Mucosa of stomach (tissue), 1 donor: ENCODE results near the gene AK5.

Experiments
- H3K27me3 ChIP-seq: one replicate; pipeline ENCODE4 v1.7.0; 2013; ENCODE audit warnings: mild to moderate bottlenecking, low read length; ENCODE audit not compliant: control insufficient read depth, insufficient read depth
- H3K36me3 ChIP-seq: one replicate; pipeline ENCODE4 v1.7.0; 2013; ENCODE audit warnings: low read length; ENCODE audit not compliant: control insufficient read depth, insufficient read depth
- H3K4me1 ChIP-seq: one replicate; pipeline ENCODE4 v1.7.0; 2013; ENCODE audit warnings: mild to moderate bottlenecking, low read length; ENCODE audit not compliant: control insufficient read depth, insufficient read depth
- H3K4me3 ChIP-seq: one replicate; pipeline ENCODE4 v1.7.0; 2013; ENCODE audit warnings: low read length
- H3K9ac ChIP-seq: one replicate; pipeline ENCODE4 v1.7.0; 2013; ENCODE audit warnings: mild to moderate bottlenecking, low read length, moderate library complexity
- H3K9me3 ChIP-seq: one replicate; pipeline ENCODE4 v1.7.0; 2013; ENCODE audit warnings: mild to moderate bottlenecking, low read length, moderate library complexity; ENCODE audit not compliant: control insufficient read depth
- donor health status: Pancreatic carcinoma.

The AK5 gene

GRCh38 chr1:77271852-77272580, 9.8 kb upstream of the AK5 start:
- H3K9ac ChIP-seq = no peak overlapping the region
- no peak overlapping the region for H3K4me3 ChIP-seq
- no peaks in the 10 kb centered on the region for H3K36me3 ChIP-seq
- no peaks in the 10 kb centered on the region for H3K9me3 ChIP-seq
- peaks cover 5% of the 10 kb centered on the region for H3K27me3 ChIP-seq
- no peaks in the 10 kb centered on the region for H3K4me1 ChIP-seq

DNA sequence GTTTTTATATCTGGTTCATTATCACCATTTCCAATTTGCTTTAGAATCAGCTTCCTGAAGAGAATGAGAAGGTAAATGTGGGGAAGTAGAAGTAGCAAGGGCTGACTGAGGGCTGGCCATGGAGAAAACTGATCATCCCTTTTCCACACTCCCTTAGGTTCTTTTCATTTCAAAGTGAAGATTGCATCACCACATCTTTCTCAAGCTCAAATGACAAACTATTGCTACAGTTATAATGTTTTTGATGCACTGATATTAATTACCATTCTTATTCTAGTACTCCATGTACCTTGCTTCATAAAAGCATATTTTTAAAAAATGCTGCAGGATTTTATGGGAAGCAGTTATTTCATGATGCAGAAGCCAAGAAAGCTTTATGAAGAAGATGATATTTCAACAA, 7.9 kb upstream of the AK5 start:
- no peaks in the 10 kb centered on the region for H3K4me1 ChIP-seq
- no peaks in the 10 kb centered on the region for H3K9me3 ChIP-seq
- no peak overlapping the region for H3K4me3 ChIP-seq
- H3K9ac ChIP-seq = no peak overlapping the region
- peaks cover 5% of the 10 kb centered on the region for H3K27me3 ChIP-seq
- no peaks in the 10 kb centered on the region for H3K36me3 ChIP-seq

DNA sequence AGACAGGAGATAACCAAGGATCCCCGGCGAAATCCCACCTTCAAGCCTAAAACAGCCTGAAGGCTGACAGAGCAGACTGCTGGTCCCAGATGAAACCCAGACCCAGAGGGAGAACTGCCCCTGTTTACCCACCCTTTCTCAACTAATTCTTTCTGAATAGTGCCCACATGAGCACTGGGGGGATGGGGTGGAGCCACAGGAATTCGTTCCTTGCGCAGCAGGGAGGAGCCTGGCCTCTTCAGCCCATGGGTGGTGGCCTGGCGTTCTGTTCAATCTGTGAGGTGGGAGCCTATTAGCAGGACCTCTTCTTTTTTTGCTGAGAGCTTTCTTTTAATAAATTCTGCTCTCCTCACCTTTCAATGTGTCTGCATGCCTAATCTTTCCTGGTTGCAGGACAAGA, 6.6 kb upstream of the AK5 start:
- H3K9ac ChIP-seq = no peak overlapping the region
- H3K36me3 ChIP-seq = no peaks in the 10 kb centered on the region
- no peak overlapping the region for H3K4me3 ChIP-seq

DNA sequence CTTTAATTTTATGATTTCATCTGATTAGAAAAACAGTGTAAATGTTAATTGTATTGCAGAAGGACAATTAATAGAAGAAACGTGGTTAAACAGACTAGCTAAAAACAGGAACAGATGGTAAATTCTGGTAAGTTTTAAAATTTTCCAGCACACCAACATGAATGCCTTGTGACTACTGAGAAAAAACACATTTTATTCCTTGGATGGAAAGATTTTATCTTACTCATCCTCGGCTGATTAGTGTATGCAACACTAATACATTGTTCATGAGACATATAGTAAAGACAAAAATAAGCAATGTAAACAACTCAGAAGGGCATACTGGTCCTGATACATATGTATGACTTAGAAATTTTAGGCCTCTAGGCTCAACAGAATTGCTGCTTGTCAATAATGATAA, 4.9 kb upstream of the AK5 start:
- peaks cover 17% of the 10 kb centered on the region for H3K27me3 ChIP-seq
- no peaks in the 10 kb centered on the region for H3K36me3 ChIP-seq
- H3K9me3 ChIP-seq = no peaks in the 10 kb centered on the region
- no peak overlapping the region for H3K9ac ChIP-seq
- no peaks in the 10 kb centered on the region for H3K4me1 ChIP-seq
- H3K4me3 ChIP-seq = no peak overlapping the region

More for the DNA sequence above, 6.6 kb upstream of the AK5 start:
- Histone ChIP-seq H3K9me3 (no peaks in the 10 kb centered on the region), H3K27me3 (peaks cover 9% of the 10 kb centered on the region), H3K4me1 (no peaks in the 10 kb centered on the region)

DNA sequence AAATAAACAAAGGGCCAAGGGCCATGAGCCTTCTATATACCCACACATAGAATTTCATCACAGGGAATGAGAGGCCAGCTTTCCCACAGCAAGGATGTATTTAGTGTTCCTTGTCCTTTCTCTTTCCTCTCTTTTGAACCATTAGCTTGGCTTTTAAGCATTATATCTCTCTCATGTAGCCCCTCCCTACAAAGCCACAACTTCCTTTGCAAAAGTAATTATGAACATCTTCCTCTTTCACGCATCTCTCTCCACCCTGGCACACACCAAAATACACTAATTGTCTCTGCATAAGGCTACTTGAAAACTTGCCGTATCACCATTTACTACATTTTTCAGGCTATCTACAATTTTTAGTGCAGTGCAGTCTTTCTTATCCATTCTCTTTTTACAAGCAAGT, 1.9 kb upstream of the AK5 start:
- Histone ChIP-seq H3K27me3 (peaks cover 33% of the 10 kb centered on the region), H3K9ac (no peak overlapping the region), H3K36me3 (no peaks in the 10 kb centered on the region), H3K9me3 (no peaks in the 10 kb centered on the region), H3K4me1 (peaks cover 11% of the 10 kb centered on the region), H3K4me3 (no peak overlapping the region)

GRCh38 chr1:77280962-77281361, 857 bp upstream of the AK5 start:
- Histone ChIP-seq H3K4me3 (no peak overlapping the region), H3K27me3 (peaks cover 37% of the 10 kb centered on the region), H3K36me3 (no peaks in the 10 kb centered on the region), H3K4me1 (peaks cover 11% of the 10 kb centered on the region), H3K9me3 (no peaks in the 10 kb centered on the region), H3K9ac (no peak overlapping the region)

DNA sequence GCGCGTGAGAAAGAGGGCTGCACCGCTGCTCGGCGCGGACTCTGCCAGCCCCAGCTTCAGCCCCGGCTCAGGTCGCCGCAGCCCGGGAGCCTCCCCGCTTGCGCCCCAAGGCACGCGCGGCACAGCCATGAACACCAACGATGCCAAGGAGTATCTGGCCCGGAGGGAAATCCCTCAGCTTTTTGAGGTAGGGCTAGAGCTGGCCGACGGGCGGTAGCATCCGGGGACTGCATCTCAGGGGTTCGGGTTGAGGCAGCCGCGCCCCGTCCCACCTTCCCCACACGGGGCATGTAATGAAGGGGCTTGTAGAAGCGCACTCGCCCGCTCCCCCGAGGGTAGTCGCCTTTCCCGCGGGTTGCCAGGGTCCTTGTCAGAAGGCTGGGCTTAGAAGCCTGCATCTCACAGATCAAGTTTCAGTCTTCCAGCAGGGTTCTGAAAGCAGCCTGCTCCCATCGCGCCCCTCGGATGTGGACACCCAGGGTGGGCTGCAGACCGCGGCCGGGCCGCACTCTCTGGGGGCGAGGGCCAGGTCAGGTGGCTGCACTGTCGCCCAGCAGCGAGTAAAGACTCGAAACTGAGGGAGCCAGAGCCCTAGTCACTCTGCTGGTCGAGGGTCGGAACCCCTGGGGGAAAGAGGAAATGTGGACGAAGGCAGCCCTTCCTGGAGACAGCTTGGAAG, 507 bp downstream of the AK5 start:
- Histone ChIP-seq H3K4me3 (no peak overlapping the region), H3K9me3 (no peaks in the 10 kb centered on the region), H3K9ac (no peak overlapping the region), H3K27me3 (peaks cover 37% of the 10 kb centered on the region), H3K36me3 (no peaks in the 10 kb centered on the region), H3K4me1 (peaks cover 11% of the 10 kb centered on the region)

- H3K9me3 ChIP-seq = no peaks in the 10 kb centered on the region
- H3K4me1 ChIP-seq = peaks cover 11% of the 10 kb centered on the region
- H3K36me3 ChIP-seq = no peaks in the 10 kb centered on the region
- peaks cover 37% of the 10 kb centered on the region for H3K27me3 ChIP-seq
- H3K4me3 ChIP-seq = no peak overlapping the region
- H3K9ac ChIP-seq = no peak overlapping the region
These were observed 1.2 kb downstream of the AK5 start for GRCh38 chr1:77282866-77283539.

- no peak overlapping the region for H3K4me3 ChIP-seq
- no peaks in the 10 kb centered on the region for H3K9me3 ChIP-seq
- H3K36me3 ChIP-seq = no peaks in the 10 kb centered on the region
- H3K4me1 ChIP-seq = peaks cover 11% of the 10 kb centered on the region
- H3K27me3 ChIP-seq = peaks cover 37% of the 10 kb centered on the region
- no peak overlapping the region for H3K9ac ChIP-seq
These were observed 2.0 kb downstream of the AK5 start for GRCh38 chr1:77283701-77284425.

DNA sequence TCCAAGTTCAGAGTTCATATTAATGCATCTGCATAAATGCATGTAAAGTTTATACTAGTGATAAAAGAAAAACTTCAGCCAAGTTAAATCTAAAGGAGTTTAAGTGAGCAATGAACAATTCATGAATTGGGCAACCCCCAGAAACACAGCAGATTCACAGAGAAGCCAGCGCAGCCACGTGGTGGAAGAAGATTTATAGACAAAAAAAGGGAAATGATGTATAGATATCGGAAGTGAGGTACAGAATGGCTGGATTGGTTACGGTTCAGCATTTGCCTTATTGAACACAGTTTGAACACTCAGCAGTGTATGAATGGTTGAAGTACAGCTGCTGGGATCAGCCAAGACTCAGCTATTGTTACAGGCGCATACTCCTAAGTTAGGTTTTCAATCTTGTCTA, 5.7 kb downstream of the AK5 start:
- H3K9ac ChIP-seq = no peak overlapping the region
- peaks cover 7% of the 10 kb centered on the region for H3K4me1 ChIP-seq
- no peak overlapping the region for H3K4me3 ChIP-seq
- no peaks in the 10 kb centered on the region for H3K9me3 ChIP-seq
- H3K27me3 ChIP-seq = peaks cover 14% of the 10 kb centered on the region
- H3K36me3 ChIP-seq = no peaks in the 10 kb centered on the region

DNA sequence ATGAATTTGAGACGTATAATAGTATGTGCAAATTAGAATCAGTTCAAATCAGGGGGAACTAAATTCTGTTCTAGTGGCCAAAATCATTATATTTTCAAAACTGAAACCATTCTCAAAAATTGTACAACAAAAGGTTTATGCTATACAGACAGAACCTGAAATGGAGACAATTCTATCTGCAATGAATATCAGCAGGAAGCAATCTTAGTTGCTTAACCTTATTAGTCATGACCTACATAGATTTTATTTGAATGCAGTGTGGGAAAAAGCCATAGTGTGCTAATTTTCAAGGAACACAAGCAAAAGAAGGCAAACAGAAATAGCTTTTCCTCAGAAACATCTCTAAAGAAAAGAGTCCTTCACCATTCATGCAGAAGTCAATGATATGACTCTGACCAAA, 6.5 kb downstream of the AK5 start:
- Histone ChIP-seq H3K4me3 (no peak overlapping the region), H3K4me1 (no peaks in the 10 kb centered on the region), H3K27me3 (peaks cover 7% of the 10 kb centered on the region), H3K9ac (no peak overlapping the region), H3K9me3 (no peaks in the 10 kb centered on the region), H3K36me3 (no peaks in the 10 kb centered on the region)

GRCh38 chr1:77290576-77290975, 8.8 kb downstream of the AK5 start:
- Histone ChIP-seq H3K36me3 (no peaks in the 10 kb centered on the region), H3K9me3 (no peaks in the 10 kb centered on the region), H3K4me3 (no peak overlapping the region), H3K4me1 (no peaks in the 10 kb centered on the region), H3K9ac (no peak overlapping the region), H3K27me3 (no peaks in the 10 kb centered on the region)
